ENCODE measurements around the gene CEBPZ.
"Not testable (repeated sequence)": the region's sequence is repeated elsewhere in the genome, so short reads cannot be mapped to it uniquely, and the experiment has no call there.

CEBPZ gene

GRCh38 chr2:37231241-37232130 is at the start of gene CEBPZ, which contains the start of gene NDUFAF7:
Gene CEBPZ (minus strand): TSS chr2:37231596. CDS start chr2:37231567, 29 bp downstream.
Gene NDUFAF7 (plus strand): TSS chr2:37231658. CDS start chr2:37231706, 48 bp downstream.
- FAIRE-seq, result no peak

- FAIRE-seq, result no peak
Observed at GRCh38 chr2:37276291-37276690, 44.9 kb upstream of the CEBPZ start.

- no peak for FAIRE-seq
Observed at GRCh38 chr2:37274359-37274965, 43.1 kb upstream of the CEBPZ start.

GRCh38 chr2:37271376-37272067 is 40.1 kb upstream of the CEBPZ start:
- FAIRE-seq, result no peak

- FAIRE-seq, result no peak
Observed at GRCh38 chr2:37268111-37268510, 36.7 kb upstream of the CEBPZ start.

GRCh38 chr2:37267685-37268084 is 36.3 kb upstream of the CEBPZ start:
- FAIRE-seq, result peak; percentile 28

GRCh38 chr2:37263839-37264238 is 32.4 kb upstream of the CEBPZ start:
- no peak for FAIRE-seq

GRCh38 chr2:37262522-37262921 is 31.1 kb upstream of the CEBPZ start:
- FAIRE-seq, result no peak

GRCh38 chr2:37250869-37251740 is 19.7 kb upstream of the CEBPZ start:
- no peak for FAIRE-seq

GRCh38 chr2:37246205-37246604 is 14.8 kb upstream of the CEBPZ start:
- FAIRE-seq, result no peak

GRCh38 chr2:37244755-37245154 is 13.4 kb upstream of the CEBPZ start:
- FAIRE-seq, result no peak

GRCh38 chr2:37244017-37244416 is 12.6 kb upstream of the CEBPZ start:
- no peak for FAIRE-seq

GRCh38 chr2:37243435-37243834 is 12.0 kb upstream of the CEBPZ start:
- FAIRE-seq, result no peak

GRCh38 chr2:37232131-37232933 is 936 bp upstream of the CEBPZ start:
- FAIRE-seq, result no peak

GRCh38 chr2:37230581-37230980 is 815 bp downstream of the CEBPZ start:
- FAIRE-seq, result no peak

GRCh38 chr2:37228788-37229187 is 2.6 kb downstream of the CEBPZ start:
- no peak for FAIRE-seq

- FAIRE-seq, result no peak
Observed at GRCh38 chr2:37226863-37227262, 4.5 kb downstream of the CEBPZ start.

GRCh38 chr2:37225129-37225528 is 6.3 kb downstream of the CEBPZ start:
- FAIRE-seq, result not testable (repeated sequence)

GRCh38 chr2:37224063-37224462 is 7.3 kb downstream of the CEBPZ start:
- FAIRE-seq, result no peak

- FAIRE-seq, result no peak
Observed at GRCh38 chr2:37223131-37223530, 8.3 kb downstream of the CEBPZ start.

GRCh38 chr2:37219046-37219445 is 12.3 kb downstream of the CEBPZ start:
- FAIRE-seq, result no peak

- no peak for FAIRE-seq
Observed at GRCh38 chr2:37215250-37215649, 16.1 kb downstream of the CEBPZ start.

All from TTC549 (cell line).